ENCODE data around the gene SDCBP2. TPM values are rescaled to one million over a fixed set of nuclear protein-coding genes. Genes with fewer than 3 reads are reported as not detected.

The SDCBP2 gene
- total and polyA plus RNA-seq, 2 experiments from 2014 or later: 3.2 to 5.3 TPM

GRCh38 chr20:1370548-1371110, 41.7 kb upstream of the SDCBP2 start:
- Histone ChIP-seq H3K27ac (ENCODE audit: low read depth) (no peak overlapping the region), H2AFZ (no peak overlapping the region), H3K36me3 (ENCODE audit: insufficient read depth) (peaks cover 10% of the 10 kb centered on the region), H3K4me2 (no peak overlapping the region), H3F3A (replicated peaks; ENCODE audit: low read depth) (no peaks in the 10 kb centered on the region), H3K79me2 (replicated peaks; ENCODE audit: insufficient read depth) (peaks cover 28% of the 10 kb centered on the region), H3K4me3 (no peak overlapping the region), H3K27me3 (ENCODE audit: insufficient read depth) (no peaks in the 10 kb centered on the region), H3K4me1 (ENCODE audit: insufficient read depth) (no peaks in the 10 kb centered on the region; the same call in 1 of the 2 replicates), H3K9me2 (ENCODE audit: insufficient read depth) (no peaks in the 10 kb centered on the region), H4K20me1 (replicated peaks; ENCODE audit: insufficient read depth) (peaks cover 55% of the 10 kb centered on the region)
- ATAC-seq (no peak), DNase-seq (ENCODE audit: low spot score) (no peak)
- Mint-ChIP-seq H3K27ac (no peak overlapping the region), H3K4me3 (no peak overlapping the region), H3K9me3 (no peaks in the 10 kb centered on the region), H3K4me1 (peaks cover 4% of the 10 kb centered on the region; the same call in 2 of the 3 replicates), H3K27me3 (ENCODE audit: insufficient read depth, low read depth, poor library complexity) (no peaks in the 10 kb centered on the region), H3K36me3 (ENCODE audit: low read depth) (peaks cover 52% of the 10 kb centered on the region)
- TF ChIP-seq NANOG (IDR thresholded peaks at IDR 0.05; ENCODE audit: borderline replicate concordance): no peak
- no peak for TF ChIP-seq EZH2phosphoT487 (IDR thresholded peaks at IDR 0.05; ENCODE audit: unreplicated experiment)

- no peak overlapping the region for H3K27ac Mint-ChIP-seq
- DNase-seq (ENCODE audit: low spot score): no peak
- TF ChIP-seq, protein P1, sequence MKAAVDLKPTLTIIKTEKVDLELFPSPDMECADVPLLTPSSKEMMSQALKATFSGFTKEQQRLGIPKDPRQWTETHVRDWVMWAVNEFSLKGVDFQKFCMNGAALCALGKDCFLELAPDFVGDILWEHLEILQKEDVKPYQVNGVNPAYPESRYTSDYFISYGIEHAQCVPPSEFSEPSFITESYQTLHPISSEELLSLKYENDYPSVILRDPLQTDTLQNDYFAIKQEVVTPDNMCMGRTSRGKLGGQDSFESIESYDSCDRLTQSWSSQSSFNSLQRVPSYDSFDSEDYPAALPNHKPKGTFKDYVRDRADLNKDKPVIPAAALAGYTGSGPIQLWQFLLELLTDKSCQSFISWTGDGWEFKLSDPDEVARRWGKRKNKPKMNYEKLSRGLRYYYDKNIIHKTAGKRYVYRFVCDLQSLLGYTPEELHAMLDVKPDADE (IDR thresholded peaks at IDR 0.05): no peak
- TF ChIP-seq CTCF (conservative IDR thresholded peaks at IDR 0.05; ENCODE audit: low read depth in 2 of 2) (no peak), CREB1 (CRISPR knock-in tag; IDR thresholded peaks at IDR 0.05; ENCODE audit: low read depth) (no peak), STAT1 (IDR thresholded peaks at IDR 0.05; ENCODE audit: unreplicated experiment) (no peak), ZNF462 (CRISPR knock-in tag; IDR thresholded peaks at IDR 0.05) (no peak), ZNF114 (CRISPR knock-in tag; IDR thresholded peaks at IDR 0.05) (no peak), EZH2 (IDR thresholded peaks at IDR 0.05; ENCODE audit: low read depth, unreplicated experiment) (no peak), ZNF331 (CRISPR knock-in tag; IDR thresholded peaks at IDR 0.05; ENCODE audit: low read depth) (no peak), JUNB (IDR thresholded peaks at IDR 0.05; ENCODE audit: unreplicated experiment) (no peak), EZH2phosphoT487 (IDR thresholded peaks at IDR 0.05; ENCODE audit: unreplicated experiment) (no peak), NANOG (IDR thresholded peaks at IDR 0.05; ENCODE audit: borderline replicate concordance) (no peak)
Observed at GRCh38 chr20:1369970-1370369, 41.0 kb upstream of the SDCBP2 start.

More at GRCh38 chr20:1369970-1370369, 41.0 kb upstream of the SDCBP2 start:
- Histone ChIP-seq H3K36me3 (ENCODE audit: insufficient read depth) (peaks cover 10% of the 10 kb centered on the region), H3K79me2 (replicated peaks; ENCODE audit: insufficient read depth) (peaks cover 21% of the 10 kb centered on the region), H4K20me1 (replicated peaks; ENCODE audit: insufficient read depth) (peaks cover 49% of the 10 kb centered on the region), H3K4me1 (ENCODE audit: insufficient read depth) (no peaks in the 10 kb centered on the region), H3F3A (replicated peaks; ENCODE audit: low read depth) (no peaks in the 10 kb centered on the region), H3K4me2 (no peak overlapping the region), H3K9me2 (ENCODE audit: insufficient read depth) (no peaks in the 10 kb centered on the region), H3K27me3 (ENCODE audit: insufficient read depth) (no peaks in the 10 kb centered on the region), H2AFZ (no peak overlapping the region), H3K4me3 (no peak overlapping the region), H3K27ac (ENCODE audit: low read depth) (no peak overlapping the region)
- no peak overlapping the region for H3K4me3 Mint-ChIP-seq
- H3K36me3 Mint-ChIP-seq (ENCODE audit: low read depth): peaks cover 56% of the 10 kb centered on the region
- no peaks in the 10 kb centered on the region for H3K27me3 Mint-ChIP-seq (ENCODE audit: insufficient read depth, low read depth, poor library complexity)
- H3K4me1 Mint-ChIP-seq: no peaks in the 10 kb centered on the region
- ATAC-seq: no peak
- no peaks in the 10 kb centered on the region for H3K9me3 Mint-ChIP-seq

Data from GM23338 (cell line).